ENCODE results near the gene ZSWIM4. TPM values are rescaled to one million over a fixed set of nuclear protein-coding genes. Genes with fewer than 3 reads are reported as not detected.
A peak's percentile ranks its signal among the peaks of the same experiment; 100 is the strongest.

The ZSWIM4 gene
- total and polyA plus RNA-seq, 2 of the 13 experiments (the other 11 are each of a cell fraction or from before 2014, with no cell fraction given): 0.33 to 0.86 TPM

DNA sequence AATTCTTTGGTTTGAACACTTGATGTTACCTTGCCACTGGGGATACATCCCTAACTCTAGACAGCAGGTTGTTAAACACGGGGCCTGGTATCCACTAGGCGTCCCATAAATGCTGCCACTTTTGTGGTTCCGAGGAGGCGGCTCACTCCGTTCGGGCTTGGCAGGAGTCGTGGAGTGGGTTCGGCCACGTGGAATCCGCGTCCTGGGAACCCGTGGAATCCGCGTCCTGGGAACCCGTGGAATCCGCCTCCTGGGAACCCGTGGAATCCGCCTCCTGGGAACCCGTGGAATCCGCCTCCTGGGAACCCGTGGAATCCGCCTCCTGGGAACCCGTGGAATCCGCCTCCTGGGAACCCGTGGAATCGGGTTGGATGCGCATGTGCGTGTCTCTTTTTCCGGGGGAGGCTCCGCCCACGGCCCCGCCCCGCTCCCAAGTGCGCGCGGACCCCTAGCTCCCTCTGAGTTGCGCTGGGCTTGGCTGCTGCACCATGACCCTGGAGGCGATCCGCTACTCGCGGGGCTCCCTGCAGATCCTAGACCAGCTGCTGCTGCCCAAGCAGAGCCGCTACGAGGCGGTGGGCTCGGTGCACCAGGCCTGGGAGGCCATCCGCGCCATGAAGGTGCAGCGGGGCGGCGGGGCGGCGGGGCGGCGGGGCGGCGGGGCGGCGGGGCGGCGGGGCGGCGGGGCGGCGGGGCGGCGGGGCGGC lies 31.0 kb upstream of the ZSWIM4 start, which contains the start of gene MRI1 (continued):
- TF ChIP-seq, protein P1, sequence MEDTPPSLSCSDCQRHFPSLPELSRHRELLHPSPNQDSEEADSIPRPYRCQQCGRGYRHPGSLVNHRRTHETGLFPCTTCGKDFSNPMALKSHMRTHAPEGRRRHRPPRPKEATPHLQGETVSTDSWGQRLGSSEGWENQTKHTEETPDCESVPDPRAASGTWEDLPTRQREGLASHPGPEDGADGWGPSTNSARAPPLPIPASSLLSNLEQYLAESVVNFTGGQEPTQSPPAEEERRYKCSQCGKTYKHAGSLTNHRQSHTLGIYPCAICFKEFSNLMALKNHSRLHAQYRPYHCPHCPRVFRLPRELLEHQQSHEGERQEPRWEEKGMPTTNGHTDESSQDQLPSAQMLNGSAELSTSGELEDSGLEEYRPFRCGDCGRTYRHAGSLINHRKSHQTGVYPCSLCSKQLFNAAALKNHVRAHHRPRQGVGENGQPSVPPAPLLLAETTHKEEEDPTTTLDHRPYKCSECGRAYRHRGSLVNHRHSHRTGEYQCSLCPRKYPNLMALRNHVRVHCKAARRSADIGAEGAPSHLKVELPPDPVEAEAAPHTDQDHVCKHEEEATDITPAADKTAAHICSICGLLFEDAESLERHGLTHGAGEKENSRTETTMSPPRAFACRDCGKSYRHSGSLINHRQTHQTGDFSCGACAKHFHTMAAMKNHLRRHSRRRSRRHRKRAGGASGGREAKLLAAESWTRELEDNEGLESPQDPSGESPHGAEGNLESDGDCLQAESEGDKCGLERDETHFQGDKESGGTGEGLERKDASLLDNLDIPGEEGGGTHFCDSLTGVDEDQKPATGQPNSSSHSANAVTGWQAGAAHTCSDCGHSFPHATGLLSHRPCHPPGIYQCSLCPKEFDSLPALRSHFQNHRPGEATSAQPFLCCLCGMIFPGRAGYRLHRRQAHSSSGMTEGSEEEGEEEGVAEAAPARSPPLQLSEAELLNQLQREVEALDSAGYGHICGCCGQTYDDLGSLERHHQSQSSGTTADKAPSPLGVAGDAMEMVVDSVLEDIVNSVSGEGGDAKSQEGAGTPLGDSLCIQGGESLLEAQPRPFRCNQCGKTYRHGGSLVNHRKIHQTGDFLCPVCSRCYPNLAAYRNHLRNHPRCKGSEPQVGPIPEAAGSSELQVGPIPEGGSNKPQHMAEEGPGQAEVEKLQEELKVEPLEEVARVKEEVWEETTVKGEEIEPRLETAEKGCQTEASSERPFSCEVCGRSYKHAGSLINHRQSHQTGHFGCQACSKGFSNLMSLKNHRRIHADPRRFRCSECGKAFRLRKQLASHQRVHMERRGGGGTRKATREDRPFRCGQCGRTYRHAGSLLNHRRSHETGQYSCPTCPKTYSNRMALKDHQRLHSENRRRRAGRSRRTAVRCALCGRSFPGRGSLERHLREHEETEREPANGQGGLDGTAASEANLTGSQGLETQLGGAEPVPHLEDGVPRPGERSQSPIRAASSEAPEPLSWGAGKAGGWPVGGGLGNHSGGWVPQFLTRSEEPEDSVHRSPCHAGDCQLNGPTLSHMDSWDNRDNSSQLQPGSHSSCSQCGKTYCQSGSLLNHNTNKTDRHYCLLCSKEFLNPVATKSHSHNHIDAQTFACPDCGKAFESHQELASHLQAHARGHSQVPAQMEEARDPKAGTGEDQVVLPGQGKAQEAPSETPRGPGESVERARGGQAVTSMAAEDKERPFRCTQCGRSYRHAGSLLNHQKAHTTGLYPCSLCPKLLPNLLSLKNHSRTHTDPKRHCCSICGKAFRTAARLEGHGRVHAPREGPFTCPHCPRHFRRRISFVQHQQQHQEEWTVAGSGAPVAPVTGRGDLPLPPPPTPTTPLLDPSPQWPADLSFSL (CRISPR knock-in tag; IDR thresholded peaks at IDR 0.05): no peak
- 0 out of 2 replicates have a peak, but pooled peaks have one; percentile 44 for TF ChIP-seq PAX8 (CRISPR knock-in tag; IDR thresholded peaks at IDR 0.05; ENCODE audit: borderline replicate concordance)
- TF ChIP-seq ZNF468 (CRISPR knock-in tag; IDR thresholded peaks at IDR 0.05): no peak
- TF ChIP-seq ZMYM3 (CRISPR knock-in tag; IDR thresholded peaks at IDR 0.05): no peak
- TF ChIP-seq SRF (IDR thresholded peaks at IDR 0.05; ENCODE audit: low read depth, low read length): no peak
- TF ChIP-seq SAP130 (CRISPR knock-in tag; IDR thresholded peaks at IDR 0.05; ENCODE audit: low read depth): peak; percentile 66
- TF ChIP-seq, protein P2, sequence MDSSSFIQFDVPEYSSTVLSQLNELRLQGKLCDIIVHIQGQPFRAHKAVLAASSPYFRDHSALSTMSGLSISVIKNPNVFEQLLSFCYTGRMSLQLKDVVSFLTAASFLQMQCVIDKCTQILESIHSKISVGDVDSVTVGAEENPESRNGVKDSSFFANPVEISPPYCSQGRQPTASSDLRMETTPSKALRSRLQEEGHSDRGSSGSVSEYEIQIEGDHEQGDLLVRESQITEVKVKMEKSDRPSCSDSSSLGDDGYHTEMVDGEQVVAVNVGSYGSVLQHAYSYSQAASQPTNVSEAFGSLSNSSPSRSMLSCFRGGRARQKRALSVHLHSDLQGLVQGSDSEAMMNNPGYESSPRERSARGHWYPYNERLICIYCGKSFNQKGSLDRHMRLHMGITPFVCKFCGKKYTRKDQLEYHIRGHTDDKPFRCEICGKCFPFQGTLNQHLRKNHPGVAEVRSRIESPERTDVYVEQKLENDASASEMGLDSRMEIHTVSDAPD (CRISPR knock-in tag; IDR thresholded peaks at IDR 0.05): no peak
- TF ChIP-seq ZNF777 (CRISPR knock-in tag; IDR thresholded peaks at IDR 0.05): no peak
- 0 out of 2 replicates have a peak, but pooled peaks have one; percentile 7 for TF ChIP-seq HNF4A (CRISPR knock-in tag; IDR thresholded peaks at IDR 0.05)
- peak; percentile 46; the same call in 1 of the 2 replicates for TF ChIP-seq ISL2 (CRISPR knock-in tag; IDR thresholded peaks at IDR 0.05)
- TF ChIP-seq BRCA1 (CRISPR knock-in tag; IDR thresholded peaks at IDR 0.05): no peak
- peak; percentile 67; the same call in 1 of the 2 replicates for TF ChIP-seq SIN3A (IDR thresholded peaks at IDR 0.05; ENCODE audit: borderline replicate concordance, low read depth, low read length)
- peak; percentile 18; the same call in 1 of the 2 replicates for TF ChIP-seq ZNF768 (CRISPR knock-in tag; IDR thresholded peaks at IDR 0.05)
- TF ChIP-seq, protein P3, sequence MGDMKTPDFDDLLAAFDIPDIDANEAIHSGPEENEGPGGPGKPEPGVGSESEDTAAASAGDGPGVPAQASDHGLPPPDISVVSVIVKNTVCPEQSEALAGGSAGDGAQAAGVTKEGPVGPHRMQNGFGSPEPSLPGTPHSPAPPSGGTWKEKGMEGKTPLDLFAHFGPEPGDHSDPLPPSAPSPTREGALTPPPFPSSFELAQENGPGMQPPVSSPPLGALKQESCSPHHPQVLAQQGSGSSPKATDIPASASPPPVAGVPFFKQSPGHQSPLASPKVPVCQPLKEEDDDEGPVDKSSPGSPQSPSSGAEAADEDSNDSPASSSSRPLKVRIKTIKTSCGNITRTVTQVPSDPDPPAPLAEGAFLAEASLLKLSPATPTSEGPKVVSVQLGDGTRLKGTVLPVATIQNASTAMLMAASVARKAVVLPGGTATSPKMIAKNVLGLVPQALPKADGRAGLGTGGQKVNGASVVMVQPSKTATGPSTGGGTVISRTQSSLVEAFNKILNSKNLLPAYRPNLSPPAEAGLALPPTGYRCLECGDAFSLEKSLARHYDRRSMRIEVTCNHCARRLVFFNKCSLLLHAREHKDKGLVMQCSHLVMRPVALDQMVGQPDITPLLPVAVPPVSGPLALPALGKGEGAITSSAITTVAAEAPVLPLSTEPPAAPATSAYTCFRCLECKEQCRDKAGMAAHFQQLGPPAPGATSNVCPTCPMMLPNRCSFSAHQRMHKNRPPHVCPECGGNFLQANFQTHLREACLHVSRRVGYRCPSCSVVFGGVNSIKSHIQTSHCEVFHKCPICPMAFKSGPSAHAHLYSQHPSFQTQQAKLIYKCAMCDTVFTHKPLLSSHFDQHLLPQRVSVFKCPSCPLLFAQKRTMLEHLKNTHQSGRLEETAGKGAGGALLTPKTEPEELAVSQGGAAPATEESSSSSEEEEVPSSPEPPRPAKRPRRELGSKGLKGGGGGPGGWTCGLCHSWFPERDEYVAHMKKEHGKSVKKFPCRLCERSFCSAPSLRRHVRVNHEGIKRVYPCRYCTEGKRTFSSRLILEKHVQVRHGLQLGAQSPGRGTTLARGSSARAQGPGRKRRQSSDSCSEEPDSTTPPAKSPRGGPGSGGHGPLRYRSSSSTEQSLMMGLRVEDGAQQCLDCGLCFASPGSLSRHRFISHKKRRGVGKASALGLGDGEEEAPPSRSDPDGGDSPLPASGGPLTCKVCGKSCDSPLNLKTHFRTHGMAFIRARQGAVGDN (CRISPR knock-in tag; IDR thresholded peaks at IDR 0.05): peak; percentile 29
- TF ChIP-seq ZNF343 (CRISPR knock-in tag; IDR thresholded peaks at IDR 0.05): 0 out of 2 replicates have a peak, but pooled peaks have one; percentile 54
- TF ChIP-seq ZNF232 (CRISPR knock-in tag; IDR thresholded peaks at IDR 0.05; ENCODE audit: borderline replicate concordance): 0 out of 2 replicates have a peak, but pooled peaks have one; percentile 4
- TF ChIP-seq, protein P4, sequence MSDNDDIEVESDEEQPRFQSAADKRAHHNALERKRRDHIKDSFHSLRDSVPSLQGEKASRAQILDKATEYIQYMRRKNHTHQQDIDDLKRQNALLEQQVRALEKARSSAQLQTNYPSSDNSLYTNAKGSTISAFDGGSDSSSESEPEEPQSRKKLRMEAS (IDR thresholded peaks at IDR 0.05): peak; percentile 46; the same call in 1 of the 2 replicates
- peak; percentile 85 for TF ChIP-seq AGO1 (IDR thresholded peaks at IDR 0.05; ENCODE audit: low read depth, low read length, poor library complexity, severe bottlenecking)
